ENCODE measurements around the gene METRNL.
"Not testable (repeated sequence)": the region's sequence is repeated elsewhere in the genome, so short reads cannot be mapped to it uniquely, and the experiment has no call there.

The METRNL gene

GRCh38 chr17:83138820-83139219 is 59.4 kb downstream of the METRNL start:
- TF ChIP-seq EZH2phosphoT487 (IDR thresholded peaks at IDR 0.05; ENCODE audit: borderline replicate concordance, low read length) = no peak
- TF ChIP-seq, protein P1, sequence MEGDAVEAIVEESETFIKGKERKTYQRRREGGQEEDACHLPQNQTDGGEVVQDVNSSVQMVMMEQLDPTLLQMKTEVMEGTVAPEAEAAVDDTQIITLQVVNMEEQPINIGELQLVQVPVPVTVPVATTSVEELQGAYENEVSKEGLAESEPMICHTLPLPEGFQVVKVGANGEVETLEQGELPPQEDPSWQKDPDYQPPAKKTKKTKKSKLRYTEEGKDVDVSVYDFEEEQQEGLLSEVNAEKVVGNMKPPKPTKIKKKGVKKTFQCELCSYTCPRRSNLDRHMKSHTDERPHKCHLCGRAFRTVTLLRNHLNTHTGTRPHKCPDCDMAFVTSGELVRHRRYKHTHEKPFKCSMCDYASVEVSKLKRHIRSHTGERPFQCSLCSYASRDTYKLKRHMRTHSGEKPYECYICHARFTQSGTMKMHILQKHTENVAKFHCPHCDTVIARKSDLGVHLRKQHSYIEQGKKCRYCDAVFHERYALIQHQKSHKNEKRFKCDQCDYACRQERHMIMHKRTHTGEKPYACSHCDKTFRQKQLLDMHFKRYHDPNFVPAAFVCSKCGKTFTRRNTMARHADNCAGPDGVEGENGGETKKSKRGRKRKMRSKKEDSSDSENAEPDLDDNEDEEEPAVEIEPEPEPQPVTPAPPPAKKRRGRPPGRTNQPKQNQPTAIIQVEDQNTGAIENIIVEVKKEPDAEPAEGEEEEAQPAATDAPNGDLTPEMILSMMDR (IDR thresholded peaks at IDR 0.05; ENCODE audit: low read depth, low read length, poor library complexity, severe bottlenecking) = no peak
- no peaks in the 10 kb centered on the region for H3K4me1 ChIP-seq (ENCODE audit: control insufficient read depth, low read length)

GRCh38 chr17:83139541-83140248 is 60.3 kb downstream of the METRNL start:
- not testable (repeated sequence) for H3K27ac ChIP-seq (ENCODE audit: low read depth, low read length); H3K27me3 ChIP-seq (ENCODE audit: control insufficient read depth, low read length); H3F3A ChIP-seq (ENCODE audit: control insufficient read depth, insufficient read depth); H3K79me2 ChIP-seq (ENCODE audit: control insufficient read depth, low read length); H3K4me3 ChIP-seq (ENCODE audit: low read length); H3K4me1 ChIP-seq (ENCODE audit: control insufficient read depth, low read length); H3K9me3 ChIP-seq (ENCODE audit: control insufficient read depth, insufficient read depth, low read length); H3K36me3 ChIP-seq (ENCODE audit: control insufficient read depth, low read length); H4K20me1 ChIP-seq (ENCODE audit: control insufficient read depth, insufficient read depth, low read depth, low read length); H3K9me2 ChIP-seq (replicated peaks; ENCODE audit: control insufficient read depth, low read length); H3K4me2 ChIP-seq (ENCODE audit: low read length)

More at GRCh38 chr17:83138820-83139219, 59.4 kb downstream of the METRNL start:
- Histone ChIP-seq H3K36me3 (ENCODE audit: control insufficient read depth, low read length) (no peaks in the 10 kb centered on the region), H3K27me3 (ENCODE audit: control insufficient read depth, low read length) (peaks cover 9% of the 10 kb centered on the region), H3K9me2 (replicated peaks; ENCODE audit: control insufficient read depth, low read length) (no peaks in the 10 kb centered on the region), H3K4me2 (ENCODE audit: low read length) (no peak overlapping the region), H3K9me3 (ENCODE audit: control insufficient read depth, insufficient read depth, low read length) (0 out of 2 replicates have a peak, but pooled peaks cover 5% of the 10 kb centered on the region), H3F3A (ENCODE audit: control insufficient read depth, insufficient read depth) (no peaks in the 10 kb centered on the region), H3K4me3 (ENCODE audit: low read length) (no peak overlapping the region), H3K79me2 (ENCODE audit: control insufficient read depth, low read length) (no peaks in the 10 kb centered on the region), H3K27ac (ENCODE audit: low read depth, low read length) (no peak overlapping the region), H4K20me1 (ENCODE audit: control insufficient read depth, insufficient read depth, low read depth, low read length) (no peaks in the 10 kb centered on the region)

- not testable (repeated sequence) for H3K27me3 ChIP-seq (ENCODE audit: control insufficient read depth, low read length); H4K20me1 ChIP-seq (ENCODE audit: control insufficient read depth, insufficient read depth, low read depth, low read length); H3K79me2 ChIP-seq (ENCODE audit: control insufficient read depth, low read length); H3K4me1 ChIP-seq (ENCODE audit: control insufficient read depth, low read length); H3K9me3 ChIP-seq (ENCODE audit: control insufficient read depth, insufficient read depth, low read length); H3K9me2 ChIP-seq (replicated peaks; ENCODE audit: control insufficient read depth, low read length); H3K36me3 ChIP-seq (ENCODE audit: control insufficient read depth, low read length); H3K4me2 ChIP-seq (ENCODE audit: low read length); H3F3A ChIP-seq (ENCODE audit: control insufficient read depth, insufficient read depth); H3K27ac ChIP-seq (ENCODE audit: low read depth, low read length); H3K4me3 ChIP-seq (ENCODE audit: low read length)
Measured at GRCh38 chr17:83140249-83140566, 60.8 kb downstream of the METRNL start.

GRCh38 chr17:83142619-83143018 is 63.2 kb downstream of the METRNL start:
- no peaks in the 10 kb centered on the region for H3K4me1 ChIP-seq (ENCODE audit: control insufficient read depth, low read length)
- H3K27me3 ChIP-seq (ENCODE audit: control insufficient read depth, low read length) = peaks cover 22% of the 10 kb centered on the region
- no peaks in the 10 kb centered on the region for H3K79me2 ChIP-seq (ENCODE audit: control insufficient read depth, low read length)
- 0 out of 2 replicates have a peak, but pooled peaks cover 5% of the 10 kb centered on the region for H3K9me3 ChIP-seq (ENCODE audit: control insufficient read depth, insufficient read depth, low read length)
- H4K20me1 ChIP-seq (ENCODE audit: control insufficient read depth, insufficient read depth, low read depth, low read length) = no peaks in the 10 kb centered on the region
- no peak overlapping the region for H3K4me2 ChIP-seq (ENCODE audit: low read length)
- H3K4me3 ChIP-seq (ENCODE audit: low read length) = no peak overlapping the region
- H3K36me3 ChIP-seq (ENCODE audit: control insufficient read depth, low read length) = no peaks in the 10 kb centered on the region
- no peak overlapping the region for H3K27ac ChIP-seq (ENCODE audit: low read depth, low read length)
- no peaks in the 10 kb centered on the region for H3F3A ChIP-seq (ENCODE audit: control insufficient read depth, insufficient read depth)
- no peaks in the 10 kb centered on the region for H3K9me2 ChIP-seq (replicated peaks; ENCODE audit: control insufficient read depth, low read length)
- TF ChIP-seq, protein P1 (IDR thresholded peaks at IDR 0.05; ENCODE audit: low read depth, low read length, poor library complexity, severe bottlenecking) = no peak
- TF ChIP-seq EZH2phosphoT487 (IDR thresholded peaks at IDR 0.05; ENCODE audit: borderline replicate concordance, low read length) = no peak
